Measurements from ENCODE around the gene DNAH14.

The DNAH14 gene

GRCh38 chr1:225427235-225428067 is 498.0 kb downstream of the DNAH14 start, which contains the start of gene LBR (continued):
- TF ChIP-seq ZNF513 (tag by site-specific recombination; IDR thresholded peaks at IDR 0.05) = 0 out of 2 replicates have a peak, but pooled peaks have one; percentile 11
- no peak for TF ChIP-seq ZNF24 (tag by site-specific recombination; IDR thresholded peaks at IDR 0.05)
- no peak for TF ChIP-seq ZNF791 (tag by site-specific recombination; IDR thresholded peaks at IDR 0.05)
- no peak for TF ChIP-seq ZNF341 (tag by site-specific recombination; IDR thresholded peaks at IDR 0.05; ENCODE audit: low read depth)
- no peak; the same call in 1 of the 2 replicates for TF ChIP-seq BCL11B (tag by site-specific recombination; IDR thresholded peaks at IDR 0.05; ENCODE audit: low read depth)
- TF ChIP-seq ZNF488 (tag by site-specific recombination; IDR thresholded peaks at IDR 0.05) = no peak
- TF ChIP-seq ZNF624 (tag by site-specific recombination; IDR thresholded peaks at IDR 0.05) = no peak

- POLR2A ChIA-PET = interaction anchor here (0.8 to 1.6 kb wide), 6 partner anchors 12 to 496 kb away, joined by 3 to 6 read pairs (median 5); partner anchors contain the start of genes PYCR2 and TMEM63A
- H3K27ac ChIP-seq (ENCODE audit: extremely low read depth, low read depth, low read length) = peak overlapping the region; percentile 83
- H3K4me3 ChIP-seq (ENCODE audit: low read depth, low read length) = peak overlapping the region; percentile 90
- H3K9me3 ChIP-seq (ENCODE audit: control insufficient read depth, insufficient read depth, low read depth, low read length) = no peaks in the 10 kb centered on the region
- peaks cover 26% of the 10 kb centered on the region for H3K4me1 ChIP-seq (ENCODE audit: control insufficient read depth, insufficient read depth, low read length)
- no peaks in the 10 kb centered on the region for H3K36me3 ChIP-seq (ENCODE audit: control insufficient read depth in 2 of 2, insufficient read depth in 1 of 2, low read length in 2 of 2)
- CTCF ChIA-PET = interaction anchor here (0.6 to 1.4 kb wide), 6 partner anchors 15 to 109 kb away, joined by 3 to 6 read pairs (median 4); no protein-coding TSS in a partner anchor
- TF ChIP-seq ZNF37A (tag by site-specific recombination; IDR thresholded peaks at IDR 0.05) = no peak; the same call in 1 of the 2 replicates
- TF ChIP-seq ZNF510 (tag by site-specific recombination; IDR thresholded peaks at IDR 0.05; ENCODE audit: insufficient replicate concordance) = no peak
- no peak for TF ChIP-seq ZNF514 (tag by site-specific recombination; IDR thresholded peaks at IDR 0.05)
- peak; percentile 88 for TF ChIP-seq GLIS2 (tag by site-specific recombination; IDR thresholded peaks at IDR 0.05)
- 0 out of 2 replicates have a peak, but pooled peaks have one; percentile 0 for TF ChIP-seq ZBTB44 (tag by site-specific recombination; IDR thresholded peaks at IDR 0.05)
- TF ChIP-seq ZNF530 (tag by site-specific recombination; IDR thresholded peaks at IDR 0.05; ENCODE audit: low read depth) = no peak
- TF ChIP-seq ZNF24 (tag by site-specific recombination; IDR thresholded peaks at IDR 0.05) = peak; percentile 56; the same call in 1 of the 2 replicates
- TF ChIP-seq ZNF354C (tag by site-specific recombination; IDR thresholded peaks at IDR 0.05; ENCODE audit: borderline replicate concordance, low read depth) = no peak
- 0 out of 2 replicates have a peak, but pooled peaks have one; percentile 50 for TF ChIP-seq ZNF561 (tag by site-specific recombination; IDR thresholded peaks at IDR 0.05; ENCODE audit: borderline replicate concordance)
- TF ChIP-seq ZSCAN16 (tag by site-specific recombination; IDR thresholded peaks at IDR 0.05) = no peak
- TF ChIP-seq ZBTB21 (tag by site-specific recombination; IDR thresholded peaks at IDR 0.05) = no peak; the same call in 1 of the 2 replicates
- no peak for TF ChIP-seq ZNF202 (tag by site-specific recombination; IDR thresholded peaks at IDR 0.05; ENCODE audit: borderline replicate concordance)
- no peak for TF ChIP-seq ZNF747 (tag by site-specific recombination; IDR thresholded peaks at IDR 0.05)
- TF ChIP-seq ZBTB6 (tag by site-specific recombination; IDR thresholded peaks at IDR 0.05) = no peak
- no peak for TF ChIP-seq ZNF214 (tag by site-specific recombination; IDR thresholded peaks at IDR 0.05; ENCODE audit: borderline replicate concordance)
- no peak for TF ChIP-seq ZNF677 (tag by site-specific recombination; IDR thresholded peaks at IDR 0.05)
- TF ChIP-seq ZNF223 (tag by site-specific recombination; IDR thresholded peaks at IDR 0.05) = no peak
- peak; percentile 73 for TF ChIP-seq ZNF629 (tag by site-specific recombination; IDR thresholded peaks at IDR 0.05)
- TF ChIP-seq EGR2 (tag by site-specific recombination; IDR thresholded peaks at IDR 0.05; ENCODE audit: low read depth) = peak; percentile 87
- no peak for TF ChIP-seq ZNF48 (tag by site-specific recombination; IDR thresholded peaks at IDR 0.05)
- no peak for TF ChIP-seq ELK4 (IDR thresholded peaks at IDR 0.05; ENCODE audit: borderline replicate concordance, low read depth, low read length)
- TF ChIP-seq ZNF585B (tag by site-specific recombination; IDR thresholded peaks at IDR 0.05) = peak; percentile 12; the same call in 1 of the 2 replicates
Observed at GRCh38 chr1:225428068-225428880, 498.8 kb downstream of the DNAH14 start.
